HepG2 (cell line): ENCODE results near the gene GREM2. TPM values are rescaled to one million over a fixed set of nuclear protein-coding genes. Genes with fewer than 3 reads are reported as not detected.

Experiments used
- ATAC-seq: fragments of 200-7000 bp; cut with Tn5 transposase; 3 replicates; pipeline ENCODE4 v1.9.1; 2020; ENCODE audit warnings: mild to moderate bottlenecking, moderate library complexity
- BruUV-seq: library from RNA; stranded (reverse); fragments of 400-500 nt; replicated peaks from 2 replicates; lab custom pipeline; 2021; lab: Mats Ljungman, UMichigan
- CTCF ChIA-PET: fragments of 300-600 bp; formaldehyde crosslinking; extraction: SDS; loops from one replicate; lab custom pipeline; 2021; ENCODE audit warnings: low total read pairs, inconsistent platforms, low intra/inter-chr PET ratio; lab: Yijun Ruan, JAX
- POLR2A ChIA-PET: fragments of 350-600 bp; sonication (Branson Sonifier 250); formaldehyde crosslinking; loops from one replicate; lab custom pipeline; 2020; ENCODE audit warnings: antibody characterized with exemption, inconsistent platforms; lab: Yijun Ruan, JAX
- DNase-seq: peaks from one replicate; pipeline ENCODE4 v3.0.0-alpha.2; 2015; ENCODE audit warnings: low spot score
- FAIRE-seq: peaks from 3 replicates; lab custom pipeline; 2011; peaks lifted over from hg19 to GRCh38; lab: Jason Lieb, UNC
- H2AFZ ChIP-seq: one replicate; pipeline ENCODE4 v1.6.1; 2011; ENCODE audit warnings: low read length, inconsistent platforms
- H3K27ac ChIP-seq: fragments of 300-600 bp; 3 replicates; pipeline ENCODE4 v1.8.0; 2011; ENCODE audit warnings: mixed run types, mild to moderate bottlenecking, mixed read lengths, low read length, inconsistent platforms; ENCODE audit not compliant: insufficient read depth; ENCODE audit errors: extremely low read length
- H3K27me3 ChIP-seq, 2 experiments: fragments of 200-600 bp in 1 of 2; 2 replicates in 1 of 2; 3 replicates in 1 of 2; pipeline versions ENCODE4 v1.6.0 to v1.8.0; 2011; ENCODE audit warnings: low read length in 2 of 2, mild to moderate bottlenecking in 2 of 2, moderate library complexity in 2 of 2, inconsistent platforms in 1 of 2; ENCODE audit not compliant: insufficient read depth in 2 of 2, control insufficient read depth in 1 of 2
- H3K36me3 ChIP-seq, 2 experiments: fragments of 200-600 bp in 1 of 2; replicated peaks in 1 of 2; 2 replicates in 1 of 2; 3 replicates in 1 of 2; pipeline versions ENCODE4 v1.5.1 to v1.8.0; 2011; ENCODE audit warnings: low read length in 2 of 2, inconsistent platforms in 1 of 2; ENCODE audit not compliant: insufficient read depth in 2 of 2, control insufficient read depth in 1 of 2
- H3K4me1 ChIP-seq: 2 replicates; pipeline ENCODE4 v1.5.1; 2012; ENCODE audit warnings: low read length, inconsistent platforms; ENCODE audit not compliant: insufficient read depth
- H3K4me2 ChIP-seq: 2 replicates; pipeline ENCODE4 v1.6.0; 2011; ENCODE audit warnings: low read depth, low read length, inconsistent platforms
- H3K4me3 ChIP-seq, 3 experiments: fragments of 200-600 bp in 1 of 3; sonication (generic), shearing (Covaris generic) in 1 of 3; replicated peaks in 1 of 3; 2 replicates each; pipeline ENCODE4 v1.5.1; 2011 to 2016; ENCODE audit warnings: low read length in 3 of 3, inconsistent platforms in 2 of 3, low read depth in 2 of 3, mild to moderate bottlenecking in 2 of 3, control low read depth in 1 of 3, mixed read lengths in 1 of 3; ENCODE audit not compliant: insufficient read depth in 1 of 3
- H3K79me2 ChIP-seq: one replicate; pipeline ENCODE4 v1.6.1; 2011; ENCODE audit warnings: low read length, inconsistent platforms; ENCODE audit not compliant: insufficient read depth
- H3K9ac ChIP-seq: 2 replicates; pipeline ENCODE4 v1.6.0; 2011; ENCODE audit warnings: mild to moderate bottlenecking, low read depth, low read length, inconsistent platforms; ENCODE audit not compliant: insufficient read depth
- H3K9me3 ChIP-seq: 2 replicates; pipeline ENCODE4 v1.5.1; 2012; ENCODE audit warnings: mild to moderate bottlenecking, low read length
- H4K20me1 ChIP-seq: 2 replicates; pipeline ENCODE4 v1.6.0; 2011; ENCODE audit warnings: inconsistent platforms, mild to moderate bottlenecking, low read length, moderate library complexity; ENCODE audit not compliant: insufficient read depth
- ETV5 ChIP-seq: IDR thresholded peaks from 2 replicates; pipeline ENCODE4 v1.6.1; 2018; ENCODE audit warnings: missing biosample characterization, missing genetic modification reagents, inconsistent platforms, borderline replicate concordance
- GMEB2 ChIP-seq: IDR thresholded peaks from 2 replicates; pipeline ENCODE4 v1.6.1; 2016; ENCODE audit warnings: missing biosample characterization, missing genetic modification reagents, low read depth
- HDAC6 ChIP-seq: fragments of 200-600 bp; sonication (generic); IDR thresholded peaks from 2 replicates; pipeline ENCODE4 v1.7.0; 2017; ENCODE audit warnings: mild to moderate bottlenecking, antibody characterized with exemption, low read length, low read depth
- HMG20A ChIP-seq: IDR thresholded peaks from 2 replicates; pipeline ENCODE4 v1.6.1; 2016; ENCODE audit warnings: borderline replicate concordance
- IKZF1 ChIP-seq: fragments of 450-650 bp; IDR thresholded peaks from 2 replicates; pipeline ENCODE4 v1.7.1; 2016
- IKZF5 ChIP-seq: IDR thresholded peaks from 2 replicates; pipeline ENCODE4 v1.6.1; 2018; ENCODE audit warnings: missing genetic modification reagents, mild to moderate bottlenecking, missing compliant biosample characterization
- PCBP2 ChIP-seq: fragments of 200-400 bp; formaldehyde crosslinking; optimal IDR thresholded peaks from 2 replicates; pipeline ENCODE3; 2018; ENCODE audit warnings: low read length, low read depth; ENCODE audit not compliant: poor library complexity, severe bottlenecking
- PHF21A ChIP-seq: sonication (generic); formaldehyde crosslinking; IDR thresholded peaks from 2 replicates; pipeline ENCODE4 v1.5.0; 2020; ENCODE audit warnings: mild to moderate bottlenecking, missing genetic modification reagents
- PRPF4 ChIP-seq: fragments of 200-400 bp; formaldehyde crosslinking; IDR thresholded peaks from 2 replicates; pipeline ENCODE4 v1.6.1; 2016; ENCODE audit warnings: low read length, low read depth; ENCODE audit not compliant: poor library complexity, severe bottlenecking
- SALL2 ChIP-seq: sonication (generic); formaldehyde crosslinking; IDR thresholded peaks from 2 replicates; pipeline ENCODE4 v1.8.1; 2023; ENCODE audit warnings: mild to moderate bottlenecking, missing genetic modification reagents, inconsistent platforms
- ZBTB3 ChIP-seq: sonication (generic); formaldehyde crosslinking; IDR thresholded peaks from 2 replicates; pipeline ENCODE4 v1.4.0; 2020; ENCODE audit warnings: low read depth, mild to moderate bottlenecking, moderate library complexity, missing genetic modification reagents, borderline replicate concordance
- ZNF263 ChIP-seq: sonication (generic); formaldehyde crosslinking; IDR thresholded peaks from 2 replicates; pipeline ENCODE4 v1.4.0; 2020; ENCODE audit warnings: missing genetic modification reagents
- ZNF350 ChIP-seq: sonication (generic); formaldehyde crosslinking; IDR thresholded peaks from 2 replicates; pipeline ENCODE4 v1.4.0; 2020; ENCODE audit warnings: mild to moderate bottlenecking, low read depth, missing genetic modification reagents, borderline replicate concordance
- ZNF580 ChIP-seq: IDR thresholded peaks from 2 replicates; pipeline ENCODE4 v1.6.1; 2016; ENCODE audit warnings: low read depth, borderline replicate concordance
- ZNF703 ChIP-seq: sonication (generic); formaldehyde crosslinking; IDR thresholded peaks from 2 replicates; pipeline ENCODE4 v1.5.1; 2020; ENCODE audit warnings: missing genetic modification reagents, mild to moderate bottlenecking, moderate library complexity, borderline replicate concordance
- ZNF747 ChIP-seq: sonication (generic); formaldehyde crosslinking; IDR thresholded peaks from 2 replicates; pipeline ENCODE4 v1.8.1; 2023; ENCODE audit warnings: missing genetic modification reagents, mild to moderate bottlenecking, borderline replicate concordance
- ZNF883 ChIP-seq: sonication (generic); formaldehyde crosslinking; IDR thresholded peaks from 2 replicates; pipeline ENCODE4 v1.5.1; 2020; ENCODE audit warnings: mild to moderate bottlenecking, missing genetic modification reagents; ENCODE audit errors: not compliant biosample characterization
- ZSCAN9 ChIP-seq: IDR thresholded peaks from 2 replicates; pipeline ENCODE4 v1.6.1; 2016; ENCODE audit warnings: borderline replicate concordance
- WGBS: methylation state at CpG from one replicate; pipeline ENCODE4 v1.1.6; 2017; ENCODE audit warnings: low lambda C conversion rate; 5-methylcytosine and 5-hydroxymethylcytosine counted together
- in situ Hi-C: cut with HindIII; loops from 2 replicates; pipeline ENCODE4 v1.10.0; 2017; ENCODE audit warnings: low pct_unique_long_range_greater_than_20kb; ENCODE audit not compliant: extremely low pct_ligation_motif_present
- intact Hi-C: fragments of 100-400 bp; cut with micrococcal nuclease; formaldehyde crosslinking; loops from one replicate; pipeline ENCODE4 v1.10.0; 2022; ENCODE audit not compliant: unreplicated experiment
- polyA plus RNA-seq, 8 experiments: library from polyadenylated mRNA; depleted of rRNA in 3 of 8; stranded (reverse) in 7 of 8; unstranded in 1 of 8; fragments of >200 nt; fragmentation: Illumina TruSeq in 4 of 8; extraction: Trizol in 4 of 8; gene quantifications; 2 replicates each; pipeline versions ENCODE4 v1.2.1 to v1.2.3, GENCODE V29; 2011 to 2016; ENCODE audit warnings: low read depth in 4 of 8, missing spikeins in 1 of 8, mixed read lengths in 1 of 8; ENCODE audit not compliant: insufficient read depth in 1 of 8
- total RNA-seq, 5 experiments: library from RNA; depleted of rRNA; stranded (reverse); fragments of >200 nt; fragmentation: Illumina TruSeq; extraction: Trizol; gene quantifications; 2 replicates each; pipeline ENCODE4 v1.2.3, GENCODE V29; 2016; ENCODE audit warnings: low read depth in 1 of 5

The GREM2 gene
- total and polyA plus RNA-seq, 2 of the 13 experiments (the other 11 are each of a cell fraction or from before 2014, with no cell fraction given) = 0.07 TPM; not detected in 1

- Histone ChIP-seq H3K27me3 (no peaks in the 10 kb centered on the region), H3K79me2 (no peaks in the 10 kb centered on the region), H3K36me3 (no peaks in the 10 kb centered on the region), H3K9ac (no peak overlapping the region), H2AFZ (no peak overlapping the region), H3K27ac (no peak overlapping the region), H3K4me2 (no peak overlapping the region), H3K9me3 (no peaks in the 10 kb centered on the region), H3K4me1 (peaks cover 6% of the 10 kb centered on the region; the same call in 1 of the 2 replicates), H4K20me1 (no peaks in the 10 kb centered on the region), H3K4me3 (no peak overlapping the region)
- POLR2A ChIA-PET = no interaction called here
- CTCF ChIA-PET = no interaction called here
- no peak for TF ChIP-seq ZNF263 (CRISPR knock-in tag)
- no peak for TF ChIP-seq HMG20A (CRISPR knock-in tag)
- no peak for TF ChIP-seq HDAC6
- TF ChIP-seq PCBP2 = no peak
- TF ChIP-seq ZNF883 (CRISPR knock-in tag) = no peak
- TF ChIP-seq ETV5 (CRISPR knock-in tag) = no peak
- no peak for TF ChIP-seq ZSCAN9 (CRISPR knock-in tag)
- no peak for TF ChIP-seq GMEB2
- no TSS peak for BruUV-seq
- in situ Hi-C loops = no loop called here
- ATAC-seq = no peak
- no peak for FAIRE-seq
- intact Hi-C loops = no loop called here
- 29% methylated on average over 3 of the region's 3 CpGs for WGBS
- no peak for DNase-seq
Measured at GRCh38 chr1:240462277-240462676, 149.7 kb downstream of the GREM2 start.

- no peak for FAIRE-seq
- in situ Hi-C loops (no loop called here), intact Hi-C loops (no loop called here)
- no peak for DNase-seq
- POLR2A ChIA-PET = no interaction called here
- H3K4me3 ChIP-seq = no peak overlapping the region
- H3K27me3 ChIP-seq = no peaks in the 10 kb centered on the region
- CTCF ChIA-PET = no interaction called here
- no peaks in the 10 kb centered on the region for H3K79me2 ChIP-seq
- no peak for ATAC-seq
- WGBS = 20% methylated on average over 5 of the region's 5 CpGs
- H3K4me1 ChIP-seq = peaks cover 6% of the 10 kb centered on the region; the same call in 1 of the 2 replicates
- no peak overlapping the region for H3K4me2 ChIP-seq
- no peaks in the 10 kb centered on the region for H4K20me1 ChIP-seq
- H3K9me3 ChIP-seq = no peaks in the 10 kb centered on the region
- H2AFZ ChIP-seq = no peak overlapping the region
- no peaks in the 10 kb centered on the region for H3K36me3 ChIP-seq
- H3K9ac ChIP-seq = no peak overlapping the region
- no peak overlapping the region for H3K27ac ChIP-seq
- no TSS peak for BruUV-seq
- TF ChIP-seq ZNF703 (CRISPR knock-in tag) (no peak), ZBTB3 (CRISPR knock-in tag) (no peak), ZNF580 (no peak), ZNF350 (CRISPR knock-in tag) (no peak), ZNF747 (no peak), PHF21A (CRISPR knock-in tag) (no peak), IKZF5 (no peak), SALL2 (CRISPR knock-in tag) (no peak), IKZF1 (no peak), PRPF4 (no peak)
Measured at GRCh38 chr1:240457203-240457602, 154.8 kb downstream of the GREM2 start.
